Inferior parietal cortex (tissue), 1 donor: Measurements from ENCODE around the gene CENPK.
A peak's percentile ranks its signal among the peaks of the same experiment; 100 is the strongest.
"Not testable (repeated sequence)": the region's sequence is repeated elsewhere in the genome, so short reads cannot be mapped to it uniquely, and the experiment has no call there.

Experiments
- DNase-seq: peaks from one replicate; pipeline ENCODE4 v3.0.0-alpha.2; 2016; ENCODE audit errors: extremely low spot score

CENPK gene

DNA sequence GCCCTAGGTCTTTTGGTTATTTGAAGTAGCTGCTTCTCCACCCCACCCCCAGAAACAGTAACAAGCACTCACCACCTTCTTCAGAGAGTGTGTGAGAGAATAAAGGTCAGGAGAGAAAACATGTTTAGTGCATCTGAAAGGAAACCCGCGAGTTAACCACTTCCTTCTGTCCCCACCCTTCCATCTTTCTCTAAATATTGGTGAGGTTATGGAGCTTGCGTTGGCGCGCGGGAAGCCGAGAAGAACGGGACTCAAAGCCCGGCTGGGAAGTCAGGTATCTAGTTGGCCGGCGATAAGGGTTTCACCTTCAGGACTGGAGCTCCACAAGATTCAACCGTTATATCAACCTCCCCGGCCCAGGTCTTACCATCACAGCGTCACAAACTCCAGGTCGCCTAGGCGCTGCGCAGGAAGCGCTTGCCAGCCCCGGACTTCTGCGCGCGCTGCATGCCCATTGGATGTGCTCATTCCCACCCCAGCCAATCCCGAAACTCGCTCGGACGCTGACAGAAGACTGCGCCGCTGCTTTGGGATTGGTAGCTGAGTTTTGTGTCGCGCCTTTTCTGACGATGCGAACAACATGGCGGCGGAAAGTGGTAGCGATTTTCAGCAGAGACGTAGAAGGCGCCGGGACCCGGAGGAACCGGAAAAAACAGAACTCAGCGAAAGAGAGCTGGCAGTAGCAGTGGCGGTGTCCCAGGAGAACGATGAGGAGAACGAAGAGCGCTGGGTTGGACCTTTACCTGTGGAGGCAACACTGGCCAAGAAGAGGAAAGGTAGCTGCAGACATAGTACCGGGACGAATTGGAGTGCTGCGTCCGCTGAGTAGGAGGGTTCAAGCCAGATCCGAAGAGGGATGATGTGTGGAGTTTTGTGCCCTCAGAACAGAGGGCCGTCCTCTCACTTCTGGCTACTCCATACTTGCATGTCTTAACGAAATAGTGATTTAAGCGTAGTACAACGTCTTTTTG lies at the start of gene CENPK, which contains the start of gene PPWD1:
TSS of gene CENPK (minus strand) at position 438 of the 971 bp plus-strand sequence. CDS start 8,261 bp downstream, outside the sequence.
TSS of gene PPWD1 (plus strand) at position 566 of the 971 bp plus-strand sequence. CDS start at position 581, 15 bp downstream.
- peak; percentile 96 for DNase-seq

DNA sequence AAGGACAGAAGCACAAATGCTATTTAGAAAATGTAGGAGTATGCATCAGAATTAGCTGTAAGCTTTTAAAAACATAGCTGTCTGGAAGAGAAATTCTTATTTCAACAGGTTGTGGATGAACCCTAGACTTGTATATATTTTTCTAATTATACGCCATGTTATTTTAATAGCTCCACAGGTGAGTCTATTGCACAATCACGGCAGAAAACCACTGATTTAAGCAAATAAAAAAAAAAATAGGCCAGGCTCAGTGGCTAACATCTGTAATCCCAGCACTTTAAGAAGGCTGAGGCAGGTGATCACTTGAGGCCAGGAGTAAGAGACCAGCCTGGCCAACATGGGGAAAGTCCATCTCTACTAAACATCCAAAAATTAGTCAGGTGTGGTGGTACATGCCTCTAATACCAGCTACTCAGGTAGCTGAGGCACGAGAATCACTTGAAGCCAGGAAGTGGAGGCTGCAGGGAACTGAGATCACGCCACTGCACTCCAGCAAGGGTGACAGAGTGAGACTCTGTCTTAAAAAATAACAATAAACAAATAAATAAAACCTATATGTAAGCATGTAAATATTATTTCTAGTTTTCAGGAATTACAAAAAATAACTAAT lies 49.4 kb upstream of the CENPK start:
- no peak for DNase-seq

DNA sequence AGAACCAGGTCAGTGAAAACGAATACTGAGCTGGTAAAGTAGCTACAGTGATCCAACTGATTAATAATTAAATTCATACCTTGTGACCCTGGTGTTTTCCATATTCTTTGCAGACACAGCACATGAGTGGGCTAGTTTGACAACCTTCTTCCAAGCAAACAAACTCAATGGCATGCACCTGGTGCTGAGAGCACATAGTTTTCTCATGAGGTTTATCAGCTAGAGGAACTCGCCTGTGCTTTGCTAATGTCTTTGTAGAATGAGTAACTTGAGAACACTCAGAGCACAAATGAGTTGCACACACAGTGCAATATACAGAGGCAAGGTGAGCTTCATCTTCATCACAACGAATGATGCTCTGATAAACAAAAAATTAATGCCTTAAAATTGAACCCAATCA lies 48.6 kb upstream of the CENPK start:
- DNase-seq, result no peak

GRCh38 chr5:65601761-65602160 lies 38.8 kb upstream of the CENPK start:
- DNase-seq, result not testable (repeated sequence)

DNA sequence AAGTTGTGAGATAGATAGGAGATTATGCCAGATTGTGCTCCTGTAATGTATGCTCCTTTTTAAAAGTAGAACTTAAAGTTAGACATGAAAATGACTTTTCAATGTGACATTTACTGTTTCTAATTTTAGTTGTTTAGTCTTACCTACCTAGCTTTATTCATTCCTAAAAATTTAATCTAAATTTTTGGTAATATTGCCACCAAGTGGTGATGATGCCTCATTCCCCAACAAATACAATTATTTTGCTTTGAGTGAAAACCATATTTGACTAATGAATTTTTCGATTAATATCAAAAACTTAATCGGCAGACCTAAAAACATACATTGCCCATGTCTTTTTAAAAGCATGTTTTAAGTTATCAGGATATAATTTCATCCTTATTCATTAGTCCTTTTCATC lies 25.7 kb upstream of the CENPK start:
- DNase-seq, result no peak

GRCh38 chr5:65577141-65577540 lies 14.2 kb upstream of the CENPK start:
- no peak for DNase-seq

DNA sequence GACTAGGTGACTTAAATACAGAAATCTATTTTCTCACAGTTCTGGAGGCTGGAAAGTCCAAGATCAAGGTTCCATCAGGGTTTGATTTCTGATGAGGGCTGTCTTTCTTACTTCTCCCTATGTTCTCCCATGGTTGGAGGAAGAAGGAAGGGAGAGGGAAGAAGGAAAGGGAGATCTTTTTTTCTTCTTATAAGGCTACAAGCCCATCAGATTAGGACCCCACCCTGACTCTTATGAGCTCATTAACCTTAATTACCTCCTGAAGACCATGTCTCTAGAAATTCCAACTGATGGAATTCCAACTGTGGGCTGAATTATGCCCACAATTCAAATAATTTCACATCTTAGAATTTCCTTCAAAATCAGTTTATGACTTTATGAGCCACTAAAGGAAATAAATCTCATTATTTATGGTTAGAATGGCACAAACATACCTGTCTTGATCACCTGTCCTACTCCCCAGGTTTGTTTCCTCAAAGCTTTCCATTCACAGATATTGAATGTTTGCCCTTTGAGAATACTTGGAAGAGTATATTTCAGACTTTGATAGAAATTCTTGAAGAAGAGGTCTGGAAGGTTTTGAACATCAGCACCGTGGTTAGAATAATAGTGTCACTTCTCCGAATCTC lies 7.7 kb upstream of the CENPK start:
- DNase-seq, result no peak

GRCh38 chr5:65566505-65566904 lies 3.5 kb upstream of the CENPK start:
- no peak for DNase-seq

DNA sequence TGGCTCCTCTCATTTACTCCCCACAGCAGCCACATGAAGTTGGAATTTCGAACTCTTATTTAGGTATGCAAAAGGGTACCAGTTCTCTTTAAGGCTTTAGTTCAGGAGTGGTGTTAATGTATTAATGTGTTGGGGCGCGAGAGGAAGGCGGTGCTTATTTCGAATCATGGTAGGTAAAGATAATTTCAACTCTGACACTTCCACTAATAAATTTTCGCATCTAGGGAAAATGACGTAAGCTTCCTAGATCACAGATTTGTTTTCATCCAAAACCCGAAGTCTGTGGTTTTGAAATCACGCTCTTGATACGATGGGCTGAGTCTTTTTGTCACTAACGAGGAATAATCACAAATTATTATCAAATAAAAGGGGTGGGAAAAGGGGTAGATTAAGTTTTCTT lies 809 bp upstream of the CENPK start:
- DNase-seq, result no peak

GRCh38 chr5:65556718-65557117 lies 6.2 kb downstream of the CENPK start:
- DNase-seq, result no peak

GRCh38 chr5:65556181-65556580 lies 6.8 kb downstream of the CENPK start:
- no peak for DNase-seq

GRCh38 chr5:65555287-65555686 lies 7.7 kb downstream of the CENPK start:
- no peak for DNase-seq

GRCh38 chr5:65553941-65554340 lies 9.0 kb downstream of the CENPK start:
- DNase-seq, result no peak

GRCh38 chr5:65548281-65548680 lies 14.7 kb downstream of the CENPK start:
- no peak for DNase-seq

DNA sequence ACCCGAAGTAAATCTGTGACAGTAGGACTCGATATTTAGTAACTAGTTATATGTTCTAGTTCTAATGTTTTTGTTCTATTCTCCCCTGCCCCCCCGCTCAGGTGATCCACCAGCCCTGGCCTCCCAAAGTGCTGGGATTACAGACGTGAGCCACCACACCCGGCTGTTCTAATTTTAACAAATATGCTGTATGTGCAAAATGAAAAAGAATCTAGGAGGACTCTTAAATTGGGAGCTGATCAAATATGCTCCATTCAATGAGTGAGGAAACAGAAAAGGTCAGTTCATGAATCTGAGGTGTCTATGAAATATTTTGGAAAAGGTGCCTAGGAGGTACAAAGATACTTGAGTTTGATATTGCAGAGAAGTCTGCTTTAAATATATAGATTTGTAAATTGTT lies 16.8 kb downstream of the CENPK start:
- DNase-seq, result no peak

GRCh38 chr5:65544473-65544872 lies 18.5 kb downstream of the CENPK start:
- DNase-seq, result no peak

- DNase-seq, result no peak
Observed at GRCh38 chr5:65539827-65540226, 23.1 kb downstream of the CENPK start.

- DNase-seq, result no peak
Observed at GRCh38 chr5:65535529-65535987, 27.4 kb downstream of the CENPK start.

DNA sequence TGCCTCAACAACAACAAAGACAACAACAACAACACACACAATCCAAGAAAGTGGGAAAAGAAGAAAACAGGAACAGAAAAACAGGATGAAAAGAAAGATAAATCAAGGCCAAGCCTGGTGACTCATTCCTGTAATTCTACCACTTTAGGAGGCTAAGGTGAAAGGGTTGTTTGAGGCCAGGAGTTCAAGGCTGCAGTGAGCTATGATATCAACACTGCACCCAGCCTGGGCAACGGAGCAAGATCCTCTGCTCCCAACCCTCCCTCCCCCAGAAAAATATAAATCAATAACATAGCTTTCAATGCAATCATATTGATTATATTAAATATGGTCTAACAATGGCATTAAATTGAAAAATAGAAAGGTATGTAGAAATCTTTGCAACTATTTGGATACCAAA lies 32.1 kb downstream of the CENPK start:
- no peak for DNase-seq

DNA sequence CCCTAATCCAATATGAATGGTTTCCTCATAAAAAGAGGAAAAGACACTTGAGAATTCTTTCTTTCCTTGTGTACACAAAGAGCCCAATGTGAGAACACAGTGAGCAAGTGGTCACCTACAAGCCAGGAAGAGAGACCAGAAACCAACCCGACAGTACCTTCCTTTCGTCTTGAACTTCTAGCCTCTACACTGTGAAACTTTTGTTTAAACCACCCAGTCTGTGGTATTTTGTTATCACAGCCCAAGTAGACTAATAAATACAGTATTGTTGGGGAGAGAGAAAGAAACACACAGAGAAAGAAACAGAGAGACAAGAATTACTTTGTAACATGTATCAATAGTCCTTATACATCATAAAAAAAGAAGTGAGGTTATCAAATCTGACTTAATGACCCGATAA lies 37.2 kb downstream of the CENPK start:
- no peak for DNase-seq

- DNase-seq, result no peak
Observed at GRCh38 chr5:65512170-65512937, 50.6 kb downstream of the CENPK start.

GRCh38 chr5:65508978-65509377 lies 54.0 kb downstream of the CENPK start:
- no peak for DNase-seq
